GM19240 (cell line): ENCODE data around the gene TFPI.
"Not testable (repeated sequence)": the region's sequence is repeated elsewhere in the genome, so short reads cannot be mapped to it uniquely, and the experiment has no call there.

Experiments
- DNase-seq: peaks from one replicate; pipeline ENCODE4 v3.0.0; 2011; ENCODE audit warnings: low spot score; ENCODE audit not compliant: insufficient read length

TFPI gene

GRCh38 chr2:187554704-187555082 lies 458 bp upstream of the TFPI start:
- no peak for DNase-seq

- no peak for DNase-seq
Observed at GRCh38 chr2:187552828-187553681, 1.2 kb downstream of the TFPI start.

GRCh38 chr2:187552381-187552780 lies 1.9 kb downstream of the TFPI start:
- no peak for DNase-seq

GRCh38 chr2:187550857-187551256 lies 3.4 kb downstream of the TFPI start:
- DNase-seq = no peak

- DNase-seq = no peak
Observed at GRCh38 chr2:187549951-187550555, 4.2 kb downstream of the TFPI start.

GRCh38 chr2:187549193-187549592 lies 5.0 kb downstream of the TFPI start:
- DNase-seq = no peak

GRCh38 chr2:187548656-187549055 lies 5.6 kb downstream of the TFPI start:
- no peak for DNase-seq

- DNase-seq = no peak
Observed at GRCh38 chr2:187547353-187547979, 6.8 kb downstream of the TFPI start.

- no peak for DNase-seq
Observed at GRCh38 chr2:187546762-187547333, 7.4 kb downstream of the TFPI start.

GRCh38 chr2:187545238-187545751 lies 8.9 kb downstream of the TFPI start:
- DNase-seq = no peak

- DNase-seq = no peak
Observed at GRCh38 chr2:187544371-187545080, 9.7 kb downstream of the TFPI start.

- DNase-seq = no peak
Observed at GRCh38 chr2:187543488-187543887, 10.7 kb downstream of the TFPI start.

GRCh38 chr2:187542123-187542522 lies 12.1 kb downstream of the TFPI start:
- DNase-seq = no peak

GRCh38 chr2:187541086-187542085 lies 12.8 kb downstream of the TFPI start:
- no peak for DNase-seq

- not testable (repeated sequence) for DNase-seq
Observed at GRCh38 chr2:187538222-187538621, 16.0 kb downstream of the TFPI start.

GRCh38 chr2:187535381-187535780 lies 18.9 kb downstream of the TFPI start:
- DNase-seq = not testable (repeated sequence)

- DNase-seq = no peak
Observed at GRCh38 chr2:187532333-187533120, 21.7 kb downstream of the TFPI start.

GRCh38 chr2:187529977-187530721 lies 24.1 kb downstream of the TFPI start:
- DNase-seq = no peak
